Esophagus muscularis mucosa (tissue), 4 donors: ENCODE results near the gene MAGEB3. TPM values are rescaled to one million over a fixed set of nuclear protein-coding genes. Genes with fewer than 3 reads are reported as not detected.

ENCODE experiments used
- DNase-seq: peaks from one replicate; pipeline ENCODE4 v3.0.0-alpha.2; 2017; ENCODE audit errors: extremely low spot score
- H3K27ac ChIP-seq, 4 donors: fragments of 200-600 bp; sonication (generic); replicated peaks in 1 of 4; 1 replicate in 3 of 4; 2 replicates in 1 of 4; pipeline ENCODE4 v1.5.1; 2016 to 2019; ENCODE audit warnings: mild to moderate bottlenecking in 1 of 4
- H3K27me3 ChIP-seq, 4 donors: fragments of 200-600 bp; sonication (generic); one replicate each; pipeline versions ENCODE4 v1.5.1 to v1.6.0; 2016 to 2019
- H3K36me3 ChIP-seq, 4 donors: fragments of 200-600 bp; sonication (generic); one replicate each; pipeline ENCODE4 v1.5.1; 2016 to 2019
- H3K4me1 ChIP-seq, 4 donors: fragments of 200-600 bp; sonication (generic); one replicate each; pipeline ENCODE4 v1.5.1; 2016 to 2019
- H3K4me3 ChIP-seq, 4 donors: fragments of 200-600 bp; sonication (generic); 1 replicate in 2 of 4; 2 replicates in 2 of 4; pipeline ENCODE4 v1.5.1; 2016 to 2019; ENCODE audit warnings: mild to moderate bottlenecking in 4 of 4, moderate library complexity in 1 of 4
- H3K9me3 ChIP-seq, 4 donors: fragments of 200-600 bp; sonication (generic); 1 replicate in 3 of 4; 2 replicates in 1 of 4; pipeline ENCODE4 v1.5.1; 2016 to 2019
- EP300 ChIP-seq: sonication (generic); formaldehyde crosslinking; IDR thresholded peaks from one replicate; pipeline ENCODE4 v1.6.1; 2017; ENCODE audit warnings: antibody characterized with exemption
- POLR2A ChIP-seq: fragments of 450-650 bp; IDR thresholded peaks from one replicate; pipeline ENCODE4 v1.6.1; 2017; ENCODE audit warnings: antibody characterized with exemption, moderate library complexity, mild to moderate bottlenecking, low read depth
- POLR2AphosphoS5 ChIP-seq, 2 donors: sonication (generic); formaldehyde crosslinking; IDR thresholded peaks; one replicate each; pipeline ENCODE4 v1.6.1; 2017; ENCODE audit warnings: antibody characterized with exemption in 2 of 2
- WGBS: methylation state at CpG from one replicate; pipeline ENCODE4 v1.1.5; 2018; 5-methylcytosine and 5-hydroxymethylcytosine counted together
- intact Hi-C: fragments of 100-400 bp; cut with DNase I; formaldehyde crosslinking; loops from one replicate; pipeline ENCODE4 v1.15.1; 2023
- total RNA-seq, 4 donors: library from RNA; depleted of rRNA; stranded (reverse); fragments of >200 nt; gene quantifications; one replicate each; pipeline versions ENCODE4 v1.1.0 to v1.2.1, GENCODE V29; 2016
- TF ChIP-seq, protein P1 (sequence below), 3 experiments: fragments of 200-600 bp in 2 of 3; fragments of 450-650 bp in 1 of 3; sonication (generic) in 2 of 3; IDR thresholded peaks; one replicate each; pipeline ENCODE4 v1.5.1; 2017 to 2019; ENCODE audit warnings: antibody characterized with exemption in 3 of 3, mild to moderate bottlenecking in 2 of 3, moderate library complexity in 1 of 3

MAGEB3 gene
- total RNA-seq, 4 donors from 2014 or later: not detected

DNA sequence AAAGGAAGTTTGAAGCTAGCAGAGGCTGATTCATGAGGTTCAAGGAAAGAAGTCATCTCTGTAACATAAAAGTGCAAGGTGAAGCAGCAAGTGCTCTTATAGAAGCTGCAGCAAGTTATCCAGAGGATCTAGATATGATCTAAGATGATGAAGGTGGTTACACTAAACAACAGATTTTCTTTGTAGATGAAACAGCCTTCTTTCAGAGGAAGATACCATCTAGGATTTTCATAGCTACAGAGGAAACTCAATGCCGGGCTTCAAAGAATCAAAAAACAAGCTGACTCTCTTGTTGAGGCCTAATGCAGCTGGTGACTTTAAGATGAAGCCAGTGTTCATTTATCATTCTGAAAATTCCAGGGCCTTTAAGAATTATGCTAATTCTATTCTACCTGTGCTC lies 50.0 kb downstream of the MAGEB3 start:
- peaks cover 0 to 7% (median 3%) of the 10 kb centered on the region in 4 donors for H3K4me1 ChIP-seq
- TF ChIP-seq, protein P1, sequence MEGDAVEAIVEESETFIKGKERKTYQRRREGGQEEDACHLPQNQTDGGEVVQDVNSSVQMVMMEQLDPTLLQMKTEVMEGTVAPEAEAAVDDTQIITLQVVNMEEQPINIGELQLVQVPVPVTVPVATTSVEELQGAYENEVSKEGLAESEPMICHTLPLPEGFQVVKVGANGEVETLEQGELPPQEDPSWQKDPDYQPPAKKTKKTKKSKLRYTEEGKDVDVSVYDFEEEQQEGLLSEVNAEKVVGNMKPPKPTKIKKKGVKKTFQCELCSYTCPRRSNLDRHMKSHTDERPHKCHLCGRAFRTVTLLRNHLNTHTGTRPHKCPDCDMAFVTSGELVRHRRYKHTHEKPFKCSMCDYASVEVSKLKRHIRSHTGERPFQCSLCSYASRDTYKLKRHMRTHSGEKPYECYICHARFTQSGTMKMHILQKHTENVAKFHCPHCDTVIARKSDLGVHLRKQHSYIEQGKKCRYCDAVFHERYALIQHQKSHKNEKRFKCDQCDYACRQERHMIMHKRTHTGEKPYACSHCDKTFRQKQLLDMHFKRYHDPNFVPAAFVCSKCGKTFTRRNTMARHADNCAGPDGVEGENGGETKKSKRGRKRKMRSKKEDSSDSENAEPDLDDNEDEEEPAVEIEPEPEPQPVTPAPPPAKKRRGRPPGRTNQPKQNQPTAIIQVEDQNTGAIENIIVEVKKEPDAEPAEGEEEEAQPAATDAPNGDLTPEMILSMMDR (IDR thresholded peaks at IDR 0.05): no peak
- TF ChIP-seq POLR2AphosphoS5 (IDR thresholded peaks at IDR 0.05) (no peak), EP300 (no peak), POLR2A (no peak)
- no peaks in the 10 kb centered on the region for H3K36me3 ChIP-seq
- no peaks in the 10 kb centered on the region for H3K9me3 ChIP-seq
- intact Hi-C loops: no loop called here
- no peak for DNase-seq
- whole genome bisulfite sequencing: 91% methylated on average over 1 of the region's 1 CpG
- no peak overlapping the region for H3K4me3 ChIP-seq
- no peak overlapping the region for H3K27ac ChIP-seq
- H3K27me3 ChIP-seq: no peaks in the 10 kb centered on the region

DNA sequence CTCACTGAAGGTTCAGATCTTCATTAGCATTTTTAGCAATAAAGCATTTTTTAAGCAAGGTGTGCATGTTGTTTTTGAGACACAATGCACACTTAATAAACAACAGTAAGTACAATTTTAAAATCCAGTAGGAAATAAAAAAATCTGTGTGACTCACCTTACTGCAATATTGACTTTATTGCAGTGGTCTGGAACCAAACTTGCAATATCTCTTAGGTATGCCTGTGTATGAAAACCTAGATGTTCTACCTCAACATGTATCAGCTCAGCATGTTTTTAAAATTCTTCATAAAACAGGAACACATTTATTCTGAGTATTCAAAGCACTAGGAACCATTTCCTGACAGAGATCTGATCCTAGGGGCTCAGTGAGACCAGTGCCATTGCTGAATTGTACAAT lies 52.1 kb downstream of the MAGEB3 start:
- Histone ChIP-seq H3K4me3 (no peak overlapping the region), H3K36me3 (no peaks in the 10 kb centered on the region), H3K27me3 (no peaks in the 10 kb centered on the region), H3K9me3 (no peaks in the 10 kb centered on the region), H3K27ac (no peak overlapping the region), H3K4me1 (peaks cover 0 to 7% (median 3%) of the 10 kb centered on the region in 4 donors)
- TF ChIP-seq POLR2AphosphoS5 (IDR thresholded peaks at IDR 0.05) (no peak), POLR2A (no peak), EP300 (no peak)
- TF ChIP-seq, protein P1 (IDR thresholded peaks at IDR 0.05): no peak
- no peak for DNase-seq
- intact Hi-C loops: no loop called here

DNA sequence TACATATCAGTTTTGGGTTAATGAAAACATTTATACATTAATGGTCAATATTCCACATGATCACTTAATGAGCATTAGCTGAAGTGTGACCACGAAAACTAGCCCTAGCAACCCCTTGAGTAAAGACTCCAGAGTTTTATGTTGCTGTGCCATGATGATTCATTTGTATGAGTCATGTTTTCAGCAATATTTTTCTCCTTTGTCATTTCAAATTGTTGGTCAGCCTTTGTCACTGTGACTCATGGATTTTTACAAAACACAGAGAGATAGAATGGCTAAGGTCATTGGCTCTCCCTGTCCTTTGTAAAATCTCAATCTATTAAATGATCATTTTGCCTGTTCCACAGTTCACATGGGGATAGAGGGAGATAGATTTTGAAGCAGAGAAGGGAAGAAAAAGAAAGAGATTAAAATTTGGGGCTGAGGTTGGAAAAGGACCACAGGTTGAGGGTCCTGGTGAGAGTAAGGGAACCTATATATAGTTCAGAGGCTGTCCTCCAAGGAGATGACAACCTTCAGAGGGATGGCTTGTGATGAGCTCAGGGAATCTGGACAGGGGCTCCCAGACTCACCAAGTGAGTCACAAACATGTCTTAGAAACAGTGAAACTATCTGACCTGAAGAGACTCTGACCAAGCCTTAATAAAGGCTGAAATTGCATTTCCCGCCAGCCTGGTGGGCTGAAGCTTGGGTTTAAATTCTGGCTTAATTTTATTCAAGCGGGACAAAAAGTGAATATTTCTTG lies 53.2 kb downstream of the MAGEB3 start:
- intact Hi-C loops: no loop called here
- H3K9me3 ChIP-seq: no peaks in the 10 kb centered on the region
- H3K4me3 ChIP-seq: no peak overlapping the region
- TF ChIP-seq POLR2AphosphoS5 (IDR thresholded peaks at IDR 0.05): peak in 1 of 2 donors; percentile 49
- TF ChIP-seq, protein P1 (IDR thresholded peaks at IDR 0.05): no peak
- TF ChIP-seq POLR2A: no peak
- peaks cover 0 to 7% (median 3%) of the 10 kb centered on the region in 4 donors for H3K4me1 ChIP-seq
- H3K27ac ChIP-seq: peak overlapping the region in 1 of 4 donors; percentile 54
- no peaks in the 10 kb centered on the region for H3K36me3 ChIP-seq
- DNase-seq: no peak
- H3K27me3 ChIP-seq: no peaks in the 10 kb centered on the region
- 51% methylated on average over 3 of the region's 3 CpGs for WGBS

Other genes with a start within 250 kb of the MAGEB3 start
- not detected for gene MAGEB2, start 15.1 kb upstream of the MAGEB3 start, total RNA-seq
- gene MAGEB4, start 11.3 kb downstream of the MAGEB3 start, total RNA-seq: not detected
- gene MAGEB1, start 16.5 kb downstream of the MAGEB3 start, total RNA-seq: not detected
- not detected for gene NR0B1, start 78.7 kb downstream of the MAGEB3 start, total RNA-seq